ENCODE results near the gene SLC6A3.
"Not testable (repeated sequence)": the region's sequence is repeated elsewhere in the genome, so short reads cannot be mapped to it uniquely, and the experiment has no call there.

The SLC6A3 gene

GRCh38 chr5:1374679-1375055 lies 70.6 kb downstream of the SLC6A3 start:
- no peak for DNase-seq (ENCODE audit: low read depth in 2 of 2)

GRCh38 chr5:1374030-1374678 lies 71.1 kb downstream of the SLC6A3 start:
- no peak for DNase-seq (ENCODE audit: low read depth in 2 of 2)

GRCh38 chr5:1371972-1372342 lies 73.3 kb downstream of the SLC6A3 start:
- not testable (repeated sequence) for DNase-seq (ENCODE audit: low read depth in 2 of 2)

- DNase-seq (ENCODE audit: low read depth in 2 of 2), result no peak
Measured at GRCh38 chr5:1371218-1371971, 73.8 kb downstream of the SLC6A3 start.

GRCh38 chr5:1370006-1370405 lies 75.2 kb downstream of the SLC6A3 start:
- DNase-seq (ENCODE audit: low read depth in 2 of 2), result no peak

- DNase-seq (ENCODE audit: low read depth in 2 of 2), result no peak
Measured at GRCh38 chr5:1368756-1369155, 76.5 kb downstream of the SLC6A3 start.

GRCh38 chr5:1368236-1368635 lies 77.0 kb downstream of the SLC6A3 start:
- no peak for DNase-seq (ENCODE audit: low read depth in 2 of 2)

GRCh38 chr5:1367149-1367548 lies 78.1 kb downstream of the SLC6A3 start:
- DNase-seq (ENCODE audit: low read depth in 2 of 2), result no peak

- DNase-seq (ENCODE audit: low read depth in 2 of 2), result no peak
Measured at GRCh38 chr5:1366514-1366913, 78.7 kb downstream of the SLC6A3 start.

GRCh38 chr5:1364211-1364610 lies 81.0 kb downstream of the SLC6A3 start:
- DNase-seq (ENCODE audit: low read depth in 2 of 2), result no peak

GRCh38 chr5:1363581-1363980 lies 81.7 kb downstream of the SLC6A3 start:
- DNase-seq (ENCODE audit: low read depth in 2 of 2), result no peak

GRCh38 chr5:1363160-1363559 lies 82.1 kb downstream of the SLC6A3 start:
- no peak for DNase-seq (ENCODE audit: low read depth in 2 of 2)

GRCh38 chr5:1362242-1363015 lies 82.8 kb downstream of the SLC6A3 start:
- DNase-seq (ENCODE audit: low read depth in 2 of 2), result no peak

- DNase-seq (ENCODE audit: low read depth in 2 of 2), result no peak
Measured at GRCh38 chr5:1360861-1361260, 84.4 kb downstream of the SLC6A3 start.

GRCh38 chr5:1360367-1360766 lies 84.9 kb downstream of the SLC6A3 start:
- not testable (repeated sequence) for DNase-seq (ENCODE audit: low read depth in 2 of 2)

- no peak for DNase-seq (ENCODE audit: low read depth in 2 of 2)
Measured at GRCh38 chr5:1359713-1360112, 85.5 kb downstream of the SLC6A3 start.

GRCh38 chr5:1359031-1359645 lies 86.1 kb downstream of the SLC6A3 start:
- no peak for DNase-seq (ENCODE audit: low read depth in 2 of 2)

GRCh38 chr5:1358726-1359025 lies 86.6 kb downstream of the SLC6A3 start:
- DNase-seq (ENCODE audit: low read depth in 2 of 2), result no peak

GRCh38 chr5:1357946-1358725 lies 87.1 kb downstream of the SLC6A3 start:
- no peak for DNase-seq (ENCODE audit: low read depth in 2 of 2)

GRCh38 chr5:1356873-1357787 lies 88.1 kb downstream of the SLC6A3 start:
- DNase-seq (ENCODE audit: low read depth in 2 of 2), result no peak

GRCh38 chr5:1354576-1354975 lies 90.7 kb downstream of the SLC6A3 start:
- DNase-seq (ENCODE audit: low read depth in 2 of 2), result no peak
